GM12801 (cell line): ENCODE data around the gene DYNC2I2.

Experiments
- CTCF ChIP-seq: IDR thresholded peaks from one replicate; pipeline ENCODE4 v1.5.1; 2011; ENCODE audit warnings: control low read depth; ENCODE audit not compliant: insufficient read length; ENCODE audit errors: extremely low read depth

The DYNC2I2 gene

GRCh38 chr9:128677794-128678193 is 21.1 kb upstream of the DYNC2I2 start:
- no peak for TF ChIP-seq CTCF

GRCh38 chr9:128675382-128675781 is 18.7 kb upstream of the DYNC2I2 start:
- no peak for TF ChIP-seq CTCF

GRCh38 chr9:128669786-128670185 is 13.1 kb upstream of the DYNC2I2 start:
- TF ChIP-seq CTCF, result no peak

- TF ChIP-seq CTCF, result no peak
Measured at GRCh38 chr9:128657796-128658195, 1.1 kb upstream of the DYNC2I2 start.

- no peak for TF ChIP-seq CTCF
Measured at GRCh38 chr9:128657344-128657704, 677 bp upstream of the DYNC2I2 start.

GRCh38 chr9:128654481-128654880 is 2.2 kb downstream of the DYNC2I2 start:
- no peak for TF ChIP-seq CTCF

- TF ChIP-seq CTCF, result no peak
Measured at GRCh38 chr9:128653908-128654307, 2.7 kb downstream of the DYNC2I2 start.

GRCh38 chr9:128651798-128652197 is 4.8 kb downstream of the DYNC2I2 start:
- no peak for TF ChIP-seq CTCF
